ENCODE results near the gene STT3B. TPM values are rescaled to one million over a fixed set of nuclear protein-coding genes. Genes with fewer than 3 reads are reported as not detected.

Gene STT3B
- total and polyA plus RNA-seq, 2 donors from 2014 or later: 44.7 to 89.9 TPM

GRCh38 chr3:31550452-31551251, 17.9 kb downstream of the STT3B start:
- Histone ChIP-seq H3K4me1 (ENCODE audit: control insufficient read depth in 2 of 3, insufficient read depth in 2 of 3, low read depth in 1 of 3, low read length in 3 of 3) (peaks cover 0 to 7% (median 3%) of the 10 kb centered on the region in 3 donors), H3K27ac (ENCODE audit: low read depth in 2 of 2, low read length in 2 of 2) (no peak overlapping the region), H3K36me3 (ENCODE audit: control insufficient read depth in 2 of 3, insufficient read depth in 3 of 3, low read length in 3 of 3) (no peaks in the 10 kb centered on the region), H3K27me3 (ENCODE audit: control insufficient read depth, insufficient read depth, low read length) (no peaks in the 10 kb centered on the region), H3K4me3 (ENCODE audit: low read length in 3 of 3) (no peak overlapping the region), H3K9me3 (ENCODE audit: control insufficient read depth in 2 of 3, insufficient read depth in 1 of 3, low read length in 3 of 3) (no peaks in the 10 kb centered on the region), H3K9ac (ENCODE audit: low read length in 3 of 3) (no peak overlapping the region)
- DNase-seq (peak in 1 of 5 donors; percentile 59), FAIRE-seq (peak; percentile 91)
- peak; percentile 52 for TF ChIP-seq CTCF (IDR thresholded peaks at IDR 0.05; ENCODE audit: borderline replicate concordance, extremely low read depth, insufficient read depth)
- intact Hi-C loops (cut with DNase I): no loop called here

GRCh38 chr3:31551646-31552045, 18.9 kb downstream of the STT3B start:
- H3K9ac ChIP-seq (ENCODE audit: low read length in 3 of 3): no peak overlapping the region

GRCh38 chr3:31552103-31552502, 19.4 kb downstream of the STT3B start:
- DNase-seq: no peak
- no peak for TF ChIP-seq CTCF (IDR thresholded peaks at IDR 0.05; ENCODE audit: borderline replicate concordance, extremely low read depth, insufficient read depth)
- no peaks in the 10 kb centered on the region for H3K9me3 ChIP-seq (ENCODE audit: control insufficient read depth in 2 of 3, insufficient read depth in 1 of 3, low read length in 3 of 3)
- peaks cover 0 to 3% (median 3%) of the 10 kb centered on the region in 3 donors for H3K4me1 ChIP-seq (ENCODE audit: control insufficient read depth in 2 of 3, insufficient read depth in 2 of 3, low read depth in 1 of 3, low read length in 3 of 3)
- no peak for FAIRE-seq
- no peak overlapping the region for H3K9ac ChIP-seq (ENCODE audit: low read length in 3 of 3)
- H3K4me3 ChIP-seq (ENCODE audit: low read length in 3 of 3): no peak overlapping the region
- intact Hi-C loops (cut with DNase I): no loop called here
- H3K27ac ChIP-seq (ENCODE audit: low read depth in 2 of 2, low read length in 2 of 2): no peak overlapping the region
- no peaks in the 10 kb centered on the region for H3K36me3 ChIP-seq (ENCODE audit: control insufficient read depth in 2 of 3, insufficient read depth in 3 of 3, low read length in 3 of 3)
- no peaks in the 10 kb centered on the region for H3K27me3 ChIP-seq (ENCODE audit: control insufficient read depth, insufficient read depth, low read length)

More at GRCh38 chr3:31551646-31552045, 18.9 kb downstream of the STT3B start:
- peaks cover 0 to 3% (median 3%) of the 10 kb centered on the region in 3 donors for H3K4me1 ChIP-seq (ENCODE audit: control insufficient read depth in 2 of 3, insufficient read depth in 2 of 3, low read depth in 1 of 3, low read length in 3 of 3)
- DNase-seq (no peak), FAIRE-seq (no peak)
- H3K9me3 ChIP-seq (ENCODE audit: control insufficient read depth in 2 of 3, insufficient read depth in 1 of 3, low read length in 3 of 3): no peaks in the 10 kb centered on the region
- H3K4me3 ChIP-seq (ENCODE audit: low read length in 3 of 3): no peak overlapping the region
- intact Hi-C loops (cut with DNase I): no loop called here
- H3K27ac ChIP-seq (ENCODE audit: low read depth in 2 of 2, low read length in 2 of 2): no peak overlapping the region
- H3K36me3 ChIP-seq (ENCODE audit: control insufficient read depth in 2 of 3, insufficient read depth in 3 of 3, low read length in 3 of 3): no peaks in the 10 kb centered on the region
- no peaks in the 10 kb centered on the region for H3K27me3 ChIP-seq (ENCODE audit: control insufficient read depth, insufficient read depth, low read length)
- no peak for TF ChIP-seq CTCF (IDR thresholded peaks at IDR 0.05; ENCODE audit: borderline replicate concordance, extremely low read depth, insufficient read depth)

All from kidney (tissue), 14 donors.